SJSA1 (cell line): ENCODE measurements around the gene TBC1D22A. TPM values are rescaled to one million over a fixed set of nuclear protein-coding genes. Genes with fewer than 3 reads are reported as not detected.
"Not testable (repeated sequence)": the region's sequence is repeated elsewhere in the genome, so short reads cannot be mapped to it uniquely, and the experiment has no call there.

ENCODE experiments used
- DNase-seq, 2 experiments: peaks; one replicate each; pipeline ENCODE4 v3.0.0-alpha.2; 2015 to 2020; ENCODE audit warnings: low spot score in 2 of 2, low read depth in 1 of 2
- H3K27ac ChIP-seq: fragments of 250-450 bp; sonication (Bioruptor Pico); 2 replicates; pipeline ENCODE4 v1.5.1; 2020; ENCODE audit warnings: mild to moderate bottlenecking, moderate library complexity
- H3K27me3 ChIP-seq: fragments of 250-450 bp; sonication (Bioruptor Pico); replicated peaks from 2 replicates; pipeline ENCODE4 v1.5.1; 2020; ENCODE audit warnings: mild to moderate bottlenecking, moderate library complexity
- H3K36me3 ChIP-seq: fragments of 250-450 bp; sonication (Bioruptor Pico); 2 replicates; pipeline ENCODE4 v1.5.1; 2020; ENCODE audit warnings: mild to moderate bottlenecking
- H3K4me1 ChIP-seq: fragments of 250-450 bp; sonication (Bioruptor Pico); replicated peaks from 2 replicates; pipeline ENCODE4 v1.6.1; 2021; ENCODE audit warnings: mild to moderate bottlenecking
- H3K4me3 ChIP-seq: fragments of 250-450 bp; sonication (Bioruptor Pico); 2 replicates; pipeline ENCODE4 v1.5.1; 2020; ENCODE audit warnings: mild to moderate bottlenecking
- H3K9me3 ChIP-seq: fragments of 250-450 bp; sonication (Bioruptor Pico); replicated peaks from 2 replicates; pipeline ENCODE4 v1.5.1; 2020; ENCODE audit warnings: mild to moderate bottlenecking
- total RNA-seq: library from RNA; depleted of rRNA; stranded (reverse); fragments of >200 nt; shearing (Covaris generic); gene quantifications from 2 replicates; pipeline ENCODE4 v1.2.3, GENCODE V29; 2014

TBC1D22A gene
- total RNA-seq, 1 experiment from 2014 or later, result 10.5 TPM

- peaks cover 16% of the 10 kb centered on the region for H3K4me1 ChIP-seq
- not testable (repeated sequence) for H3K4me3 ChIP-seq, H3K27me3 ChIP-seq, DNase-seq, H3K9me3 ChIP-seq, H3K36me3 ChIP-seq, H3K27ac ChIP-seq
Observed at GRCh38 chr22:47170511-47171440, 408.3 kb downstream of the TBC1D22A start.

- Histone ChIP-seq H3K36me3 (no peaks in the 10 kb centered on the region; the same call in 1 of the 2 replicates), H3K4me3 (no peak overlapping the region), H3K27me3 (no peaks in the 10 kb centered on the region), H3K9me3 (no peaks in the 10 kb centered on the region), H3K27ac (no peak overlapping the region), H3K4me1 (peaks cover 16% of the 10 kb centered on the region)
- DNase-seq, result peak in 1 of 2 experiments; percentile 42
Observed at GRCh38 chr22:47171441-47172221, 409.2 kb downstream of the TBC1D22A start.

- no peaks in the 10 kb centered on the region; the same call in 1 of the 2 replicates for H3K36me3 ChIP-seq
- peaks cover 16% of the 10 kb centered on the region for H3K4me1 ChIP-seq
Observed at GRCh38 chr22:47172771-47173534, 410.5 kb downstream of the TBC1D22A start.

GRCh38 chr22:47173535-47174021 lies 411.1 kb downstream of the TBC1D22A start:
- no peaks in the 10 kb centered on the region for H3K27me3 ChIP-seq
- H3K4me3 ChIP-seq, result no peak overlapping the region
- peaks cover 16% of the 10 kb centered on the region for H3K4me1 ChIP-seq
- H3K9me3 ChIP-seq, result no peaks in the 10 kb centered on the region
- no peaks in the 10 kb centered on the region; the same call in 1 of the 2 replicates for H3K36me3 ChIP-seq
- no peak overlapping the region for H3K27ac ChIP-seq
- peak in 1 of 2 experiments; percentile 37 for DNase-seq

More at GRCh38 chr22:47172771-47173534, 410.5 kb downstream of the TBC1D22A start:
- no peak overlapping the region for H3K27ac ChIP-seq
- no peaks in the 10 kb centered on the region for H3K27me3 ChIP-seq
- peak in 1 of 2 experiments; percentile 37 for DNase-seq
- H3K4me3 ChIP-seq, result no peak overlapping the region
- no peaks in the 10 kb centered on the region for H3K9me3 ChIP-seq

- Histone ChIP-seq H3K4me3 (no peak overlapping the region), H3K36me3 (no peaks in the 10 kb centered on the region; the same call in 1 of the 2 replicates), H3K27ac (no peak overlapping the region), H3K27me3 (no peaks in the 10 kb centered on the region), H3K9me3 (no peaks in the 10 kb centered on the region), H3K4me1 (peaks cover 11% of the 10 kb centered on the region)
- no peak for DNase-seq
Observed at GRCh38 chr22:47174096-47174495, 411.6 kb downstream of the TBC1D22A start.

- Histone ChIP-seq H3K27me3 (no peaks in the 10 kb centered on the region), H3K9me3 (no peaks in the 10 kb centered on the region), H3K4me3 (no peak overlapping the region), H3K4me1 (peaks cover 5% of the 10 kb centered on the region), H3K36me3 (no peaks in the 10 kb centered on the region; the same call in 1 of the 2 replicates), H3K27ac (no peak overlapping the region)
- peak in 1 of 2 experiments; percentile 33 for DNase-seq
Observed at GRCh38 chr22:47174671-47175112, 412.2 kb downstream of the TBC1D22A start.

- H3K27ac ChIP-seq, result no peak overlapping the region
- no peaks in the 10 kb centered on the region for H3K27me3 ChIP-seq
- H3K4me3 ChIP-seq, result no peak overlapping the region
- H3K4me1 ChIP-seq, result no peaks in the 10 kb centered on the region
- peak in 1 of 2 experiments; percentile 40 for DNase-seq
- H3K9me3 ChIP-seq, result no peaks in the 10 kb centered on the region
- H3K36me3 ChIP-seq, result no peaks in the 10 kb centered on the region; the same call in 1 of the 2 replicates
Observed at GRCh38 chr22:47175151-47176025, 412.9 kb downstream of the TBC1D22A start.

GRCh38 chr22:47176026-47176389 lies 413.6 kb downstream of the TBC1D22A start:
- Histone ChIP-seq H3K9me3 (no peaks in the 10 kb centered on the region), H3K27ac (no peak overlapping the region), H3K4me1 (no peaks in the 10 kb centered on the region), H3K27me3 (no peaks in the 10 kb centered on the region), H3K36me3 (no peaks in the 10 kb centered on the region; the same call in 1 of the 2 replicates), H3K4me3 (no peak overlapping the region)
- DNase-seq, result no peak

- Histone ChIP-seq H3K4me1 (no peaks in the 10 kb centered on the region), H3K27me3 (no peaks in the 10 kb centered on the region), H3K9me3 (no peaks in the 10 kb centered on the region), H3K27ac (no peak overlapping the region), H3K36me3 (no peaks in the 10 kb centered on the region; the same call in 1 of the 2 replicates), H3K4me3 (no peak overlapping the region)
- peak in 1 of 2 experiments; percentile 40 for DNase-seq
Observed at GRCh38 chr22:47176573-47177333, 414.3 kb downstream of the TBC1D22A start.

GRCh38 chr22:47177334-47177815 lies 414.9 kb downstream of the TBC1D22A start:
- H3K27ac ChIP-seq, result no peak overlapping the region
- no peaks in the 10 kb centered on the region; the same call in 1 of the 2 replicates for H3K36me3 ChIP-seq
- H3K27me3 ChIP-seq, result no peaks in the 10 kb centered on the region
- no peak overlapping the region for H3K4me3 ChIP-seq
- DNase-seq, result peak in 1 of 2 experiments; percentile 37
- no peaks in the 10 kb centered on the region for H3K9me3 ChIP-seq
- no peaks in the 10 kb centered on the region for H3K4me1 ChIP-seq

- no peaks in the 10 kb centered on the region for H3K27me3 ChIP-seq
- no peaks in the 10 kb centered on the region; the same call in 1 of the 2 replicates for H3K36me3 ChIP-seq
- no peaks in the 10 kb centered on the region for H3K9me3 ChIP-seq
- H3K27ac ChIP-seq, result no peak overlapping the region
- DNase-seq, result no peak
- H3K4me1 ChIP-seq, result no peaks in the 10 kb centered on the region
- H3K4me3 ChIP-seq, result no peak overlapping the region
Observed at GRCh38 chr22:47178339-47178738, 415.9 kb downstream of the TBC1D22A start.
